NB4 (cell line): ENCODE measurements around the gene IKZF4.
A peak's percentile ranks its signal among the peaks of the same experiment; 100 is the strongest.

ENCODE experiments used
- DNase-seq: peaks from one replicate; pipeline ENCODE4 v3.0.0; 2010; ENCODE audit warnings: low read depth
- H3K4me3 ChIP-seq: one replicate; pipeline ENCODE4 v1.5.1; 2011; ENCODE audit warnings: mild to moderate bottlenecking, low read depth, low read length, moderate library complexity
- MYC ChIP-seq: IDR thresholded peaks from 2 replicates; pipeline ENCODE4 v1.6.1; 2011; ENCODE audit warnings: low read depth, low read length
- POLR2A ChIP-seq: IDR thresholded peaks from 2 replicates; pipeline ENCODE4 v1.6.1; 2011; ENCODE audit warnings: mild to moderate bottlenecking; ENCODE audit not compliant: insufficient read length; ENCODE audit errors: extremely low read depth
- TF ChIP-seq, protein P1 (sequence below): IDR thresholded peaks from 2 replicates; pipeline ENCODE4 v1.6.1; 2011; ENCODE audit warnings: low read depth, low read length
- TF ChIP-seq, protein P2 (sequence below): IDR thresholded peaks from one replicate; pipeline ENCODE4 v1.5.1; 2012; ENCODE audit warnings: low read depth, low read length

The IKZF4 gene

DNA sequence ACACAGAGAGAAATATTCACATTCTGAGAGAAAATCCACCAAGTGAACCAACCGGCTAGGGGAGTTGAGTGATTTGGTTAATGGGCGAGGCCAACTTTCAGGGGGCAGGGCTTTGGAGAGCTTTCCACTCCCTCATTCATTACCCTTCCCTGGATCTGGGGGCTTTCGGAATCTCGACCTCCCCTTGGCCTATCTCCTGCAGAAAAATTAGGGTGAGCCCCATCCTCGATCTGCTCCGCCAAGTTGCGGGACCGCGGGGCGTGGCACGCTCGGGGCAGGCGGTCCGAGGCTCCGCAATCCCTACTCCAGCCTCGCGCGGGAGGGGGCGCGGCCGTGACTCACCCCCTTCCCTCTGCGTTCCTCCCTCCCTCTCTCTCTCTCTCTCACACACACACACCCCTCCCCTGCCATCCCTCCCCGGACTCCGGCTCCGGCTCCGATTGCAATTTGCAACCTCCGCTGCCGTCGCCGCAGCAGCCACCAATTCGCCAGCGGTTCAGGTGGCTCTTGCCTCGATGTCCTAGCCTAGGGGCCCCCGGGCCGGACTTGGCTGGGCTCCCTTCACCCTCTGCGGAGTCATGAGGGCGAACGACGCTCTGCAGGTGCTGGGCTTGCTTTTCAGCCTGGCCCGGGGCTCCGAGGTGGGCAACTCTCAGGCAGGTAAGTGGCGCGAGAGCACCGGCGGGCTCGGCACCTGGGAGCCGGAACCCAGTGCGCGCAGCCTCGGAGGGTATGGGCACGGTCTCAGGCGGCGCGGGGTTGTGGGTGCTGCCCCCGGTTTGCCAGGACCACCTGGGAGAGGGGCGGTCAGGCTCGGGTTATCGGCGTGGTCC lies 59.1 kb downstream of the IKZF4 start, which contains the start of gene ERBB3:
Gene ERBB3 (plus strand): TSS at position 443 of the 833 bp plus-strand sequence. CDS start 136 bp downstream, at position 579.
- DNase-seq: peak; percentile 82
- H3K4me3 ChIP-seq: peak within 1 kb of the TSS; percentile 57
- TF ChIP-seq MYC: no peak
- TF ChIP-seq, protein P1, sequence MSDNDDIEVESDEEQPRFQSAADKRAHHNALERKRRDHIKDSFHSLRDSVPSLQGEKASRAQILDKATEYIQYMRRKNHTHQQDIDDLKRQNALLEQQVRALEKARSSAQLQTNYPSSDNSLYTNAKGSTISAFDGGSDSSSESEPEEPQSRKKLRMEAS: no peak
- TF ChIP-seq, protein P2, sequence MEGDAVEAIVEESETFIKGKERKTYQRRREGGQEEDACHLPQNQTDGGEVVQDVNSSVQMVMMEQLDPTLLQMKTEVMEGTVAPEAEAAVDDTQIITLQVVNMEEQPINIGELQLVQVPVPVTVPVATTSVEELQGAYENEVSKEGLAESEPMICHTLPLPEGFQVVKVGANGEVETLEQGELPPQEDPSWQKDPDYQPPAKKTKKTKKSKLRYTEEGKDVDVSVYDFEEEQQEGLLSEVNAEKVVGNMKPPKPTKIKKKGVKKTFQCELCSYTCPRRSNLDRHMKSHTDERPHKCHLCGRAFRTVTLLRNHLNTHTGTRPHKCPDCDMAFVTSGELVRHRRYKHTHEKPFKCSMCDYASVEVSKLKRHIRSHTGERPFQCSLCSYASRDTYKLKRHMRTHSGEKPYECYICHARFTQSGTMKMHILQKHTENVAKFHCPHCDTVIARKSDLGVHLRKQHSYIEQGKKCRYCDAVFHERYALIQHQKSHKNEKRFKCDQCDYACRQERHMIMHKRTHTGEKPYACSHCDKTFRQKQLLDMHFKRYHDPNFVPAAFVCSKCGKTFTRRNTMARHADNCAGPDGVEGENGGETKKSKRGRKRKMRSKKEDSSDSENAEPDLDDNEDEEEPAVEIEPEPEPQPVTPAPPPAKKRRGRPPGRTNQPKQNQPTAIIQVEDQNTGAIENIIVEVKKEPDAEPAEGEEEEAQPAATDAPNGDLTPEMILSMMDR: no peak
- no peak for TF ChIP-seq POLR2A

DNA sequence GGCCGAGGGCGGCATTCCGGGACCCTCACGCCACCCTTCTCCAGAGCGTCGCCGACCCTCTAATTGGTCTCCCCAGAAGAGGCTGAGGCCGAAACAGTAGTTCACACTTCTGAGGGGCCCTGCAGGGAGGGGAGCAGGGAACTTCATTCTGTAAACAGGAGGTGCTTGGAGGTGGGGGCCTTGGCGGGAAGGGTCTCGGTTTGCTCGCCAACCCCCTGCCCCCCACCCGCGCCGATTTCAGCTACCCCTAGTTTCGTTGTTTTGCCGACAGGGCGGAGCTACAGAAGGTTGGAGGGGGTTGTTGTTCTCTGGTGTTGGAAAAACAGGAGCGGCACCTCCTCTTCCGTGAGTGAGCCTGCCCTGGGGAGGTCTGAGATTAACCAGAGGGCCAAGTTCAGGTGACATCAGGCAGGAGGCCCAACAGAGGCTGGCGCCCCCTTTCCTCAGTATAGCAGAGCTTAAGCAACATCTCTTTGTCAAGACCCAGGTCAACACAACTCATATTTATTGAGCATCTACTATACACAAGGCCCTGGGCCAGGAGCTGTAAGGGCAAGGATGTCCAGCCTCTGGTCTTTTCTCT lies 59.8 kb downstream of the IKZF4 start:
- H3K4me3 ChIP-seq: no peak overlapping the region
- no peak for TF ChIP-seq MYC
- TF ChIP-seq, protein P1: no peak
- TF ChIP-seq POLR2A: no peak
- TF ChIP-seq, protein P2: no peak
- DNase-seq: no peak

DNA sequence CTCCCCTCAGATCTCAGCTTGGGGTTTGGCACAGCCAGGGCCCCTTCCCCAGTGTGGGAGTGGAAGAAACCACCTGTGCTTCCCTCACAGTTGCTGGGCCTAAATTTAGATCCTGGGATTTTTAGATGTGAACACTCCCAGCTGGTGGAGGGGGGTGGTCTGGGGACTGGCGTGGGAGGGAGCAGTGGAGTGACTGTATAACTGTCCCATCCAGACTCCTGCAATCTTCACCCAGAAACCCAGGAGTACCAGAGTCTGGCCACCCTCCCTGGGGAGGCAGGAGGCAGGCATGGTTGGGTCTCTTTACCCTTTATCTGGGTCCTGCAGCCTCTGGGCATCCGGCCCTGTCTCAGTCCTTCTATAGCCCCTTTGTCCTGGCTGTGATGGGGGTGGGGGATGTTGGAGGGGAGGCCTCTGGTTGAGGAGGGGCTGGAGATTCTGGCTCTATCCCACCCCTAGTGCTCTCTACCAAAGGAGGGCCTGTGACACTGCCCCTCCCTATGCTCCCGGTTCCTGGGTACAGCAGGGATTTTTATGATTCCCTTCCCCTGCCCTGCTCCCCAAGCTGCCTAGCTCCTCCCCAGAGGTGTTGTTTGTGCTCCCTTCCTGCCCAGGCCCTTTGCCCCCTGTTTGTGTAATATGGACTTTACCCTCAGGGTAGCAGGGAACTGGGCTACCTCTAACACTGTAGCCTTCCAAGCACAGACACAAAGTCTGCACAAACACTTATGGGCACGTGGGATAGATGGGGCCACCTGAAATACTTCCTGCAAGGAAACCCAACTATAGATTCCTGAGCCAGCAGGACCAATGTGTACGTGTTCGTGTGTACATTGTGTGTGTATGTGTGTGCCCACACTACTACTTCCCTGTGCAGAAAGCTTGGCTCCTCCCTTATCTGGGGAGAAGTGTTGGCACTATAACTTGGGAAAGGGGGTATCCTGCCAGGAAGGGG lies 60.8 kb downstream of the IKZF4 start:
- H3K4me3 ChIP-seq: no peak overlapping the region
- TF ChIP-seq POLR2A (no peak), MYC (no peak)
- TF ChIP-seq, protein P2: no peak
- TF ChIP-seq, protein P1: no peak
- no peak for DNase-seq

DNA sequence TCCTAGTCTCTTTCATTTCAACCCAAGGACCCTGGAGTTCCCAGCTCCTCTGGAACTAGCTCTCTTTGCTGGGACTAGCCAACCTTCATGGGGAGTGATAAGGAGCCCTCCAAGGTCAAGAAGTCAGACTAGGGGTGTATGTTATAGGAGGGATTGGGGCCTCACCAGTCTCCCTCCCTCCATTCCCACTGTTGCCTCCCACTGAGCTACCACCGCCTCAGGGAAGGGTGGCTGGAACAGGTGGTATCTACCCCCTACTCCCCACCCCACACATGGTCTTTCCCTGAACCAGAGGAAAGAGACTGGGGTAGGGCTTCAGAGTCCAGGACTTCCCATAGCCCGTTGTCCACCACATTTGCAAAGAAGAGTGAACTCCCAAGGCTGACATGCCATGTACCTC lies 61.5 kb downstream of the IKZF4 start:
- H3K4me3 ChIP-seq: no peak overlapping the region
- DNase-seq: no peak
- TF ChIP-seq, protein P2: no peak
- TF ChIP-seq, protein P1: no peak
- no peak for TF ChIP-seq POLR2A
- no peak for TF ChIP-seq MYC

DNA sequence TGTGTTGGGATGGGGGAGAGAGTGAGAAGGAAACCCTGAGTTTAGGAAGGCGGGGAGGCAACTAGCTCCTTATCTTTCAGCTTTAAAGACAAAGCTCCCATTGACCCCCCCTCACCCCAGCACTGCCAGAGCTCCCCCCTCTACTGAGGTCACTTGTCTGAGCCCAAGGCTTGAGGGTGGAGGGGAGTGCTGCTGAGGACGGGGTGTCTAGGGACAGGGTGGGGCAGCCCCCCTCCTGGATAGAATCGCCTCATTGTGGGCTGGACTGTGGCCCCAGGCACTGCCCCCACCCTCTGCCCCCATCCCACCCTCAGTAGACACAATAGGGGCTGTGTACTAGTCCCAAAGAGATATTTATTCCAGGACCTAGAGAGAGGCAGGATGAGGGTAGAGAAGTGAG lies 62.1 kb downstream of the IKZF4 start:
- TF ChIP-seq, protein P2: no peak
- TF ChIP-seq POLR2A: no peak
- no peak for TF ChIP-seq MYC
- TF ChIP-seq, protein P1: no peak
- no peak overlapping the region for H3K4me3 ChIP-seq
- DNase-seq: no peak
